ENCODE results near the gene ZNF174. TPM values are rescaled to one million over a fixed set of nuclear protein-coding genes. Genes with fewer than 3 reads are reported as not detected.

The ZNF174 gene
- total RNA-seq, 4 donors from 2014 or later = 12.1 to 16.7 (median 16.1) TPM

GRCh38 chr16:3443108-3444031 is 42.4 kb downstream of the ZNF174 start, which contains the start of the genes NAA60 and ZNF597:
Gene NAA60 (plus strand): TSS chr16:3443680. CDS start chr16:3476228, 32,548 bp downstream.
Gene ZNF597 (minus strand): TSS chr16:3443504. CDS start chr16:3443153, 351 bp downstream.
- intact Hi-C loops (cut with DNase I) = no loop called here

GRCh38 chr16:3444032-3444388 is 43.0 kb downstream of the ZNF174 start:
- no peak overlapping the region for H3K27ac ChIP-seq
- 43 to 60% methylated on average over 10 of the region's 10 CpGs for WGBS, 2 donors

More at GRCh38 chr16:3443108-3444031, 42.4 kb downstream of the ZNF174 start, which contains the start of the genes NAA60 and ZNF597:
- peak within 1 kb of the TSS in 1 of 3 donors; percentile 61 for H3K27ac ChIP-seq
- peak; percentile 83 to 84 for DNase-seq
- TF ChIP-seq CTCF (IDR thresholded peaks at IDR 0.05) (no peak), POLR2A (IDR thresholded peaks at IDR 0.05) (peak in 1 of 2 donors; percentile 48)
- H3K4me3 ChIP-seq (replicated peaks in 1 of 3) = peak within 1 kb of the TSS; percentile 6 to 51 (median 12)
- H3K4me1 ChIP-seq = peaks cover 6 to 7% of the 10 kb centered on the region in 2 donors
- WGBS, 2 donors = 56 to 57% methylated on average over 56 to 61 of the region's 61 CpGs
- no peaks in the 10 kb centered on the region for H3K27me3 ChIP-seq
- no peaks in the 10 kb centered on the region for H3K9me3 ChIP-seq
- no peaks in the 10 kb centered on the region for H3K36me3 ChIP-seq

GRCh38 chr16:3454093-3454492 is 53.1 kb downstream of the ZNF174 start:
- Histone ChIP-seq H3K4me1 (peaks cover 11 to 15% of the 10 kb centered on the region in 2 donors), H3K9me3 (no peaks in the 10 kb centered on the region), H3K27ac (no peak overlapping the region), H3K4me3 (replicated peaks in 1 of 3) (no peak overlapping the region), H3K27me3 (no peaks in the 10 kb centered on the region), H3K36me3 (no peaks in the 10 kb centered on the region)
- 85 to 92% methylated on average over 5 of the region's 5 CpGs for WGBS, 2 donors
- no peak for DNase-seq
- no peak for TF ChIP-seq POLR2A (IDR thresholded peaks at IDR 0.05)
- no peak for TF ChIP-seq CTCF (IDR thresholded peaks at IDR 0.05)
- intact Hi-C loops (cut with DNase I) = no loop called here

More at GRCh38 chr16:3444032-3444388, 43.0 kb downstream of the ZNF174 start:
- peak overlapping the region; percentile 3 to 51 (median 6) for H3K4me3 ChIP-seq (replicated peaks in 1 of 3)
- intact Hi-C loops (cut with DNase I) = no loop called here
- no peak for DNase-seq
- H3K9me3 ChIP-seq = no peaks in the 10 kb centered on the region
- peaks cover 6 to 7% of the 10 kb centered on the region in 2 donors for H3K4me1 ChIP-seq
- H3K27me3 ChIP-seq = no peaks in the 10 kb centered on the region
- TF ChIP-seq POLR2A (IDR thresholded peaks at IDR 0.05) (no peak), CTCF (IDR thresholded peaks at IDR 0.05) (no peak)
- no peaks in the 10 kb centered on the region for H3K36me3 ChIP-seq

GRCh38 chr16:3454631-3455147 is 53.7 kb downstream of the ZNF174 start:
- DNase-seq = no peak
- H3K4me1 ChIP-seq = peaks cover 17 to 21% of the 10 kb centered on the region in 2 donors
- no peak overlapping the region for H3K27ac ChIP-seq
- no peaks in the 10 kb centered on the region for H3K36me3 ChIP-seq
- no peaks in the 10 kb centered on the region for H3K27me3 ChIP-seq
- intact Hi-C loops (cut with DNase I) = no loop called here
- no peaks in the 10 kb centered on the region for H3K9me3 ChIP-seq
- WGBS, 2 donors = 88 to 92% methylated on average over 10 of the region's 10 CpGs
- TF ChIP-seq CTCF (IDR thresholded peaks at IDR 0.05) = no peak
- no peak for TF ChIP-seq POLR2A (IDR thresholded peaks at IDR 0.05)
- no peak overlapping the region for H3K4me3 ChIP-seq (replicated peaks in 1 of 3)
